ENCODE results near the gene SDK1. TPM values are rescaled to one million over a fixed set of nuclear protein-coding genes. Genes with fewer than 3 reads are reported as not detected.

The SDK1 gene
- total RNA-seq, 1 experiment from 2014 or later = 7.1 TPM

- H3K36me3 ChIP-seq (ENCODE audit: control insufficient read depth, insufficient read depth, low read length) = no peaks in the 10 kb centered on the region
- peaks cover 24% of the 10 kb centered on the region for H3K9me3 Mint-ChIP-seq (ENCODE audit: unreplicated experiment)
- CTCF ChIA-PET = no interaction called here
- H3K27me3 Mint-ChIP-seq (ENCODE audit: insufficient read depth, unreplicated experiment) = peaks cover 3% of the 10 kb centered on the region
- H3K4me1 Mint-ChIP-seq (ENCODE audit: low read depth, unreplicated experiment) = no peaks in the 10 kb centered on the region
- no peak for DNase-seq
- H3K9me3 ChIP-seq = no peaks in the 10 kb centered on the region
- TF ChIP-seq CTCF (IDR thresholded peaks at IDR 0.05; ENCODE audit: insufficient read depth in 1 of 2, low read depth in 1 of 2, low read length in 1 of 2, severe bottlenecking in 1 of 2, unreplicated experiment in 1 of 2) = no peak
- POLR2A ChIA-PET = no interaction called here
- H3K4me3 ChIP-seq (ENCODE audit: low read depth, low read length) = no peak overlapping the region
- no peaks in the 10 kb centered on the region for H3K4me1 ChIP-seq
- no peaks in the 10 kb centered on the region for H3K36me3 Mint-ChIP-seq (ENCODE audit: insufficient read depth, unreplicated experiment)
- H3K27me3 ChIP-seq (replicated peaks; ENCODE audit: control insufficient read depth, insufficient read depth, low read length) = no peaks in the 10 kb centered on the region
- intact Hi-C loops (cut with micrococcal nuclease; ENCODE audit: unreplicated experiment) = no loop called here
- BruUV-seq (replicated peaks) = no TSS peak
- no peak overlapping the region for H3K4me3 Mint-ChIP-seq (ENCODE audit: unreplicated experiment)
- no peak overlapping the region for H3K27ac Mint-ChIP-seq (ENCODE audit: unreplicated experiment)
Observed at GRCh38 chr7:4074994-4075393, 773.9 kb downstream of the SDK1 start.

GRCh38 chr7:4076701-4077294 is 775.7 kb downstream of the SDK1 start:
- Histone ChIP-seq H3K4me1 (no peaks in the 10 kb centered on the region), H3K36me3 (ENCODE audit: control insufficient read depth, insufficient read depth, low read length) (no peaks in the 10 kb centered on the region), H3K9me3 (no peaks in the 10 kb centered on the region), H3K27me3 (replicated peaks; ENCODE audit: control insufficient read depth, insufficient read depth, low read length) (no peaks in the 10 kb centered on the region), H3K4me3 (ENCODE audit: low read depth, low read length) (no peak overlapping the region)
- Mint-ChIP-seq H3K27ac (ENCODE audit: unreplicated experiment) (no peak overlapping the region), H3K4me1 (ENCODE audit: low read depth, unreplicated experiment) (no peaks in the 10 kb centered on the region), H3K9me3 (ENCODE audit: unreplicated experiment) (peaks cover 24% of the 10 kb centered on the region), H3K27me3 (ENCODE audit: insufficient read depth, unreplicated experiment) (peaks cover 3% of the 10 kb centered on the region), H3K4me3 (ENCODE audit: unreplicated experiment) (no peak overlapping the region), H3K36me3 (ENCODE audit: insufficient read depth, unreplicated experiment) (no peaks in the 10 kb centered on the region)
- TF ChIP-seq CTCF (IDR thresholded peaks at IDR 0.05; ENCODE audit: insufficient read depth in 1 of 2, low read depth in 1 of 2, low read length in 1 of 2, severe bottlenecking in 1 of 2, unreplicated experiment in 1 of 2) = no peak
- no peak for DNase-seq
- intact Hi-C loops (cut with micrococcal nuclease; ENCODE audit: unreplicated experiment) = no loop called here
- CTCF ChIA-PET = no interaction called here
- POLR2A ChIA-PET = no interaction called here
- BruUV-seq (replicated peaks) = no TSS peak

GRCh38 chr7:4077980-4078379 is 776.9 kb downstream of the SDK1 start:
- peaks cover 3% of the 10 kb centered on the region for H3K27me3 Mint-ChIP-seq (ENCODE audit: insufficient read depth, unreplicated experiment)
- BruUV-seq (replicated peaks) = no TSS peak
- ChIA-PET CTCF (no interaction called here), POLR2A (no interaction called here)
- H3K4me1 Mint-ChIP-seq (ENCODE audit: low read depth, unreplicated experiment) = no peaks in the 10 kb centered on the region
- no peak overlapping the region for H3K27ac Mint-ChIP-seq (ENCODE audit: unreplicated experiment)
- no peak for DNase-seq
- peaks cover 24% of the 10 kb centered on the region for H3K9me3 Mint-ChIP-seq (ENCODE audit: unreplicated experiment)
- TF ChIP-seq CTCF (IDR thresholded peaks at IDR 0.05; ENCODE audit: insufficient read depth in 1 of 2, low read depth in 1 of 2, low read length in 1 of 2, severe bottlenecking in 1 of 2, unreplicated experiment in 1 of 2) = no peak
- H3K27me3 ChIP-seq (replicated peaks; ENCODE audit: control insufficient read depth, insufficient read depth, low read length) = no peaks in the 10 kb centered on the region
- intact Hi-C loops (cut with micrococcal nuclease; ENCODE audit: unreplicated experiment) = no loop called here
- no peaks in the 10 kb centered on the region for H3K36me3 ChIP-seq (ENCODE audit: control insufficient read depth, insufficient read depth, low read length)
- H3K4me3 Mint-ChIP-seq (ENCODE audit: unreplicated experiment) = no peak overlapping the region
- no peak overlapping the region for H3K4me3 ChIP-seq (ENCODE audit: low read depth, low read length)
- no peaks in the 10 kb centered on the region for H3K36me3 Mint-ChIP-seq (ENCODE audit: insufficient read depth, unreplicated experiment)
- no peaks in the 10 kb centered on the region; the same call in 1 of the 2 replicates for H3K9me3 ChIP-seq
- H3K4me1 ChIP-seq = no peaks in the 10 kb centered on the region

All from Caco-2 (cell line).